Gastroesophageal sphincter (tissue), 4 donors: ENCODE results near the gene SYNGR4. TPM values are rescaled to one million over a fixed set of nuclear protein-coding genes. Genes with fewer than 3 reads are reported as not detected.

Experiments used
- ATAC-seq: fragments of 150-250 bp; one replicate; pipeline ENCODE4 v1.9.1; 2016; ENCODE audit warnings: mild to moderate bottlenecking, moderate library complexity
- H3K27ac ChIP-seq, 4 donors: fragments of 200-600 bp; sonication (generic) in 3 of 4; 1 replicate in 3 of 4; 2 replicates in 1 of 4; pipeline ENCODE4 v1.5.1; 2016 to 2019
- H3K27me3 ChIP-seq: fragments of 200-600 bp; sonication (generic); one replicate; pipeline ENCODE4 v1.5.1; 2019
- H3K36me3 ChIP-seq, 2 donors: fragments of 200-600 bp; sonication (generic); one replicate each; pipeline ENCODE4 v1.5.1; 2019; ENCODE audit warnings: control low read depth in 1 of 2
- H3K4me1 ChIP-seq, 3 donors: fragments of 200-600 bp; sonication (generic); 1 replicate in 2 of 3; 2 replicates in 1 of 3; pipeline ENCODE4 v1.5.1; 2016 to 2019; ENCODE audit warnings: control low read depth in 2 of 3
- H3K4me3 ChIP-seq, 2 donors: fragments of 200-600 bp; sonication (generic); one replicate each; pipeline ENCODE4 v1.5.1; 2019; ENCODE audit warnings: mild to moderate bottlenecking in 1 of 2, moderate library complexity in 1 of 2
- H3K9me3 ChIP-seq, 3 donors: fragments of 200-600 bp; sonication (generic); one replicate each; pipeline ENCODE4 v1.5.1; 2017 to 2019; ENCODE audit warnings: control low read depth in 2 of 3
- EP300 ChIP-seq: sonication (generic); formaldehyde crosslinking; IDR thresholded peaks from one replicate; pipeline ENCODE4 v1.6.1; 2017; ENCODE audit warnings: antibody characterized with exemption, mild to moderate bottlenecking
- POLR2A ChIP-seq, 2 donors: fragments of 450-650 bp; IDR thresholded peaks; one replicate each; pipeline ENCODE4 v1.6.1; 2017; ENCODE audit warnings: antibody characterized with exemption in 2 of 2, mild to moderate bottlenecking in 2 of 2, moderate library complexity in 1 of 2
- POLR2AphosphoS5 ChIP-seq: sonication (generic); formaldehyde crosslinking; IDR thresholded peaks from one replicate; pipeline ENCODE4 v1.6.1; 2017; ENCODE audit warnings: antibody characterized with exemption
- WGBS, 2 donors: methylation state at CpG; one replicate each; pipeline ENCODE4 v1.1.5; 2018; ENCODE audit warnings: low coverage in 1 of 2; 5-methylcytosine and 5-hydroxymethylcytosine counted together
- total RNA-seq, 4 donors: library from RNA; depleted of rRNA; stranded (reverse); fragments of >200 nt; gene quantifications; one replicate each; pipeline ENCODE4 v1.1.0, GENCODE V29; 2016
- TF ChIP-seq, protein P1 (sequence below), 4 experiments: fragments of 200-600 bp in 2 of 4; fragments of 450-650 bp in 2 of 4; sonication (generic) in 1 of 4; IDR thresholded peaks; one replicate each; pipeline ENCODE4 v1.5.1; 2017 to 2019; ENCODE audit warnings: antibody characterized with exemption in 4 of 4, mild to moderate bottlenecking in 2 of 4, moderate library complexity in 2 of 4

Gene SYNGR4
- total RNA-seq, 4 donors from 2014 or later = not detected

DNA sequence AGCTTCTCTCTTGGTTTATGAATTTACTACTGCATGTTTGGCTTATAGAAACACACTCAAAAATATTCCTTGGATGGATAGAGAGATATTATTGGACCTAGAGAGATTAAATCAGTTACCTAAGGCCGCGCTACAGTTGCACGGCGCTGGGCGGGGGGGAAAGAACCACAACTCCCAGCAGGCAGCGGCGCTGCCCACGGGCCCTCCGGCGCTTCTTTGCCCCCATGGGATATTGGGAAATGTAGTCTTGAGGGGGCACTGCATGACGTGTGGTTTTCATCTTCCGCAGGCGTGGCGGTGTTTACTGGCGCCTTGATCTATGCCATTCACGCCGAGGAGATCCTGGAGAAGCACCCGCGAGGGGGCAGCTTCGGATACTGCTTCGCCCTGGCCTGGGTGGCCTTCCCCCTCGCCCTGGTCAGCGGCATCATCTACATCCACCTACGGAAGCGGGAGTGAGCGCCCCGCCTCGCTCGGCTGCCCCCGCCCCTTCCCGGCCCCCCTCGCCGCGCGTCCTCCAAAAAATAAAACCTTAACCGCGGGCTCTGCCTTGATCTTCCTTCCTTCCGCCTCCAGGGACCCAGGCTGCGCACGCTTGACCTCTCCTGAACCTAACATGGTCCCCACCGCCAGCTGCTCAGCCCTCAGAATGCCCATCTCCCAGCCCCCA, 34.0 kb upstream of the SYNGR4 start:
- H3K9me3 ChIP-seq = no peaks in the 10 kb centered on the region
- peaks cover 0 to 37% of the 10 kb centered on the region in 2 donors for H3K36me3 ChIP-seq
- H3K4me1 ChIP-seq = peaks cover 0 to 84% (median 35%) of the 10 kb centered on the region in 3 donors
- peak overlapping the region in 1 of 2 donors; percentile 45 for H3K4me3 ChIP-seq
- H3K27me3 ChIP-seq = no peaks in the 10 kb centered on the region
- TF ChIP-seq, protein P1, sequence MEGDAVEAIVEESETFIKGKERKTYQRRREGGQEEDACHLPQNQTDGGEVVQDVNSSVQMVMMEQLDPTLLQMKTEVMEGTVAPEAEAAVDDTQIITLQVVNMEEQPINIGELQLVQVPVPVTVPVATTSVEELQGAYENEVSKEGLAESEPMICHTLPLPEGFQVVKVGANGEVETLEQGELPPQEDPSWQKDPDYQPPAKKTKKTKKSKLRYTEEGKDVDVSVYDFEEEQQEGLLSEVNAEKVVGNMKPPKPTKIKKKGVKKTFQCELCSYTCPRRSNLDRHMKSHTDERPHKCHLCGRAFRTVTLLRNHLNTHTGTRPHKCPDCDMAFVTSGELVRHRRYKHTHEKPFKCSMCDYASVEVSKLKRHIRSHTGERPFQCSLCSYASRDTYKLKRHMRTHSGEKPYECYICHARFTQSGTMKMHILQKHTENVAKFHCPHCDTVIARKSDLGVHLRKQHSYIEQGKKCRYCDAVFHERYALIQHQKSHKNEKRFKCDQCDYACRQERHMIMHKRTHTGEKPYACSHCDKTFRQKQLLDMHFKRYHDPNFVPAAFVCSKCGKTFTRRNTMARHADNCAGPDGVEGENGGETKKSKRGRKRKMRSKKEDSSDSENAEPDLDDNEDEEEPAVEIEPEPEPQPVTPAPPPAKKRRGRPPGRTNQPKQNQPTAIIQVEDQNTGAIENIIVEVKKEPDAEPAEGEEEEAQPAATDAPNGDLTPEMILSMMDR (IDR thresholded peaks at IDR 0.05) = no peak
- TF ChIP-seq POLR2A (IDR thresholded peaks at IDR 0.05) (no peak), POLR2AphosphoS5 (no peak), EP300 (no peak)
- 20 to 34% methylated on average over 11 to 19 of the region's 41 CpGs for WGBS, 2 donors
- no peak for ATAC-seq
- peak overlapping the region in 3 of 4 donors; percentile 77 to 86 (median 78) for H3K27ac ChIP-seq

GRCh38 chr19:48332351-48332661, 31.9 kb upstream of the SYNGR4 start:
- Histone ChIP-seq H3K4me3 (peak overlapping the region in 1 of 2 donors; percentile 44), H3K27ac (peak overlapping the region; percentile 25 to 88 (median 86)), H3K27me3 (no peaks in the 10 kb centered on the region), H3K36me3 (peaks cover 0 to 37% of the 10 kb centered on the region in 2 donors), H3K4me1 (peaks cover 0 to 66% (median 21%) of the 10 kb centered on the region in 3 donors), H3K9me3 (no peaks in the 10 kb centered on the region)
- WGBS, 2 donors = 27 to 29% methylated on average over 2 to 6 of the region's 6 CpGs
- no peak for TF ChIP-seq POLR2AphosphoS5
- no peak for TF ChIP-seq EP300
- TF ChIP-seq POLR2A (IDR thresholded peaks at IDR 0.05) = no peak
- TF ChIP-seq, protein P1 (IDR thresholded peaks at IDR 0.05) = no peak
- no peak for ATAC-seq

DNA sequence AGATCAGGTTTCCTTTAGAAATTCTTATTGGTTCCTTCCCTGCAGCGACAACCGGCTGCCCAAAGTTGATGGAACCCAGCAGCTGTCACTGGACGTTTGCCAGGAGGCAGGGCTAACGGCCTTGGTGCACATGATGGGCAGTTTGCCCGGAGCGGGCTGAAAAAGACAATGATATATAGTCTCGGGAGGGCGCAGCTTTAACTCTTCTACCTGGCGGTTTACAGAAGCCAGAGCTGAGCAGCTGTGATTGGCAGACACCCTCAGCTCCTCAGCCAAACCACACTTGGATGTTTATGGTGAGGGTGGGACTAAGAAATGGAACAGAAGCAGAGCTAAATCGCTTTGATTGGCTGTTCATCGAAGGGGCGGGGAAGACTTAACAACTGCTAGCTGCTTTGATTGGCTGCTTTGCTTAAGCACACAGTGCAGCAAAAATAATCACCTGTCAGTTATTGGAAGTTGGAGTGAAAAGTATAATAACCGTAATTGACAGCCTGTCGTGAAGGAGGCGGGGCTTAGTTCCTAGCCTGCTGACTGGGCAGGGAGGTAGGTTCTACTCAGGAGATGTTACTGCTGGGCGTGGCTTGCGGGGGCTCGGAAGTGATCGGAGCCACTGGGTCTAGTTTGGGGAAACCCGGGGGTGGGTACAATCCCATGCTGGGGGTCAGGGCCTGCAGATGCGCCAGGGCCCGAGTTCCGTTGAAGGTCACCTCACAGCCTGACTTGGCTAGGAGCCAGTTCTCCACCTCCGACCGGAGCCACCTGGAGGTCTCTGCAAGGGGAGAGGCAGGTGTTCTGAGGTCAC, 31.3 kb upstream of the SYNGR4 start:
- H3K27ac ChIP-seq = peak overlapping the region; percentile 81 to 88 (median 86)
- H3K9me3 ChIP-seq = no peaks in the 10 kb centered on the region
- peaks cover 0 to 33% of the 10 kb centered on the region in 2 donors for H3K36me3 ChIP-seq
- peak overlapping the region; percentile 25 to 44 for H3K4me3 ChIP-seq
- TF ChIP-seq POLR2A (IDR thresholded peaks at IDR 0.05) = peak in 1 of 2 donors; percentile 11
- TF ChIP-seq, protein P1 (IDR thresholded peaks at IDR 0.05) = no peak
- peak; percentile 97 for TF ChIP-seq POLR2AphosphoS5
- no peaks in the 10 kb centered on the region for H3K27me3 ChIP-seq
- ATAC-seq = peak; percentile 82
- peaks cover 0 to 60% (median 16%) of the 10 kb centered on the region in 3 donors for H3K4me1 ChIP-seq
- WGBS, 2 donors = 0 to 7% methylated on average over 9 to 17 of the region's 25 CpGs

- Histone ChIP-seq H3K27me3 (no peaks in the 10 kb centered on the region), H3K27ac (peak overlapping the region; percentile 81 to 88 (median 86)), H3K36me3 (peaks cover 0 to 33% of the 10 kb centered on the region in 2 donors), H3K9me3 (no peaks in the 10 kb centered on the region), H3K4me1 (peaks cover 0 to 52% (median 16%) of the 10 kb centered on the region in 3 donors), H3K4me3 (peak overlapping the region; percentile 25 to 44)
- TF ChIP-seq, protein P1 (IDR thresholded peaks at IDR 0.05) = peak in 3 of 4 experiments; percentile 81 to 96 (median 86)
- TF ChIP-seq EP300 (no peak), POLR2A (IDR thresholded peaks at IDR 0.05) (no peak), POLR2AphosphoS5 (peak; percentile 49)
- peak; percentile 88 for ATAC-seq
- 2 to 34% methylated on average over 7 to 10 of the region's 54 CpGs for WGBS, 2 donors
Observed at GRCh38 chr19:48333467-48334384, 30.4 kb upstream of the SYNGR4 start.
